Measurements from ENCODE around the gene OPRD1.
A peak's percentile ranks its signal among the peaks of the same experiment; 100 is the strongest.

The OPRD1 gene

GRCh38 chr1:28878796-28879195 lies 66.8 kb downstream of the OPRD1 start:
- no peaks in the 10 kb centered on the region for H3K27me3 ChIP-seq (ENCODE audit: control insufficient read depth, insufficient read depth, low read length)
- H3K4me1 ChIP-seq (ENCODE audit: control insufficient read depth, insufficient read depth, low read length), result peaks cover 17% of the 10 kb centered on the region
- H3K9me3 ChIP-seq (ENCODE audit: control insufficient read depth, low read length), result no peaks in the 10 kb centered on the region
- no peaks in the 10 kb centered on the region for H3K36me3 ChIP-seq (ENCODE audit: control insufficient read depth, insufficient read depth, low read length)
- H3K9ac ChIP-seq (ENCODE audit: low read length), result no peak overlapping the region
- H3K4me3 ChIP-seq (ENCODE audit: low read length), result no peak overlapping the region

- Histone ChIP-seq H3K27me3 (ENCODE audit: control insufficient read depth, insufficient read depth, low read length) (no peaks in the 10 kb centered on the region), H3K36me3 (ENCODE audit: control insufficient read depth, insufficient read depth, low read length) (no peaks in the 10 kb centered on the region), H3K4me3 (ENCODE audit: low read length) (no peak overlapping the region), H3K4me1 (ENCODE audit: control insufficient read depth, insufficient read depth, low read length) (peaks cover 38% of the 10 kb centered on the region), H3K9ac (ENCODE audit: low read length) (no peak overlapping the region), H3K9me3 (ENCODE audit: control insufficient read depth, low read length) (no peaks in the 10 kb centered on the region)
Measured at GRCh38 chr1:28882009-28882628, 70.1 kb downstream of the OPRD1 start.

- peaks cover 45% of the 10 kb centered on the region for H3K4me1 ChIP-seq (ENCODE audit: control insufficient read depth, insufficient read depth, low read length)
Measured at GRCh38 chr1:28883242-28883616, 71.3 kb downstream of the OPRD1 start.

GRCh38 chr1:28885472-28885877 lies 73.5 kb downstream of the OPRD1 start:
- H3K9ac ChIP-seq (ENCODE audit: low read length), result no peak overlapping the region

More at GRCh38 chr1:28883242-28883616, 71.3 kb downstream of the OPRD1 start:
- H3K4me3 ChIP-seq (ENCODE audit: low read length), result no peak overlapping the region
- no peaks in the 10 kb centered on the region for H3K36me3 ChIP-seq (ENCODE audit: control insufficient read depth, insufficient read depth, low read length)
- no peak overlapping the region for H3K9ac ChIP-seq (ENCODE audit: low read length)
- H3K27me3 ChIP-seq (ENCODE audit: control insufficient read depth, insufficient read depth, low read length), result no peaks in the 10 kb centered on the region
- H3K9me3 ChIP-seq (ENCODE audit: control insufficient read depth, low read length), result no peaks in the 10 kb centered on the region

GRCh38 chr1:28885977-28886730 lies 74.2 kb downstream of the OPRD1 start:
- H3K4me1 ChIP-seq (ENCODE audit: control insufficient read depth, insufficient read depth, low read length), result peaks cover 47% of the 10 kb centered on the region
- peak overlapping the region; percentile 95 for H3K9ac ChIP-seq (ENCODE audit: low read length)
- H3K36me3 ChIP-seq (ENCODE audit: control insufficient read depth, insufficient read depth, low read length), result no peaks in the 10 kb centered on the region
- no peaks in the 10 kb centered on the region for H3K27me3 ChIP-seq (ENCODE audit: control insufficient read depth, insufficient read depth, low read length)
- H3K4me3 ChIP-seq (ENCODE audit: low read length), result peak overlapping the region; percentile 65
- no peaks in the 10 kb centered on the region for H3K9me3 ChIP-seq (ENCODE audit: control insufficient read depth, low read length)

More at GRCh38 chr1:28885472-28885877, 73.5 kb downstream of the OPRD1 start:
- Histone ChIP-seq H3K4me3 (ENCODE audit: low read length) (no peak overlapping the region), H3K27me3 (ENCODE audit: control insufficient read depth, insufficient read depth, low read length) (no peaks in the 10 kb centered on the region), H3K9me3 (ENCODE audit: control insufficient read depth, low read length) (no peaks in the 10 kb centered on the region), H3K36me3 (ENCODE audit: control insufficient read depth, insufficient read depth, low read length) (no peaks in the 10 kb centered on the region), H3K4me1 (ENCODE audit: control insufficient read depth, insufficient read depth, low read length) (peaks cover 47% of the 10 kb centered on the region)

- Histone ChIP-seq H3K9ac (ENCODE audit: low read length) (peak overlapping the region; percentile 95), H3K4me1 (ENCODE audit: control insufficient read depth, insufficient read depth, low read length) (peaks cover 47% of the 10 kb centered on the region), H3K27me3 (ENCODE audit: control insufficient read depth, insufficient read depth, low read length) (no peaks in the 10 kb centered on the region), H3K4me3 (ENCODE audit: low read length) (peak overlapping the region; percentile 65), H3K9me3 (ENCODE audit: control insufficient read depth, low read length) (no peaks in the 10 kb centered on the region), H3K36me3 (ENCODE audit: control insufficient read depth, insufficient read depth, low read length) (no peaks in the 10 kb centered on the region)
Measured at GRCh38 chr1:28886731-28887418, 74.9 kb downstream of the OPRD1 start.

GRCh38 chr1:28887419-28887834 lies 75.5 kb downstream of the OPRD1 start:
- Histone ChIP-seq H3K4me1 (ENCODE audit: control insufficient read depth, insufficient read depth, low read length) (peaks cover 42% of the 10 kb centered on the region), H3K27me3 (ENCODE audit: control insufficient read depth, insufficient read depth, low read length) (no peaks in the 10 kb centered on the region), H3K36me3 (ENCODE audit: control insufficient read depth, insufficient read depth, low read length) (no peaks in the 10 kb centered on the region)

GRCh38 chr1:28887835-28888682 lies 76.1 kb downstream of the OPRD1 start:
- Histone ChIP-seq H3K9ac (ENCODE audit: low read length) (peak overlapping the region; percentile 95), H3K4me3 (ENCODE audit: low read length) (peak overlapping the region; percentile 65), H3K4me1 (ENCODE audit: control insufficient read depth, insufficient read depth, low read length) (peaks cover 42% of the 10 kb centered on the region), H3K9me3 (ENCODE audit: control insufficient read depth, low read length) (no peaks in the 10 kb centered on the region), H3K36me3 (ENCODE audit: control insufficient read depth, insufficient read depth, low read length) (no peaks in the 10 kb centered on the region), H3K27me3 (ENCODE audit: control insufficient read depth, insufficient read depth, low read length) (no peaks in the 10 kb centered on the region)

More at GRCh38 chr1:28887419-28887834, 75.5 kb downstream of the OPRD1 start:
- Histone ChIP-seq H3K4me3 (ENCODE audit: low read length) (peak overlapping the region; percentile 65), H3K9ac (ENCODE audit: low read length) (peak overlapping the region; percentile 95), H3K9me3 (ENCODE audit: control insufficient read depth, low read length) (no peaks in the 10 kb centered on the region)

- Histone ChIP-seq H3K27me3 (ENCODE audit: control insufficient read depth, insufficient read depth, low read length) (no peaks in the 10 kb centered on the region), H3K9ac (ENCODE audit: low read length) (no peak overlapping the region), H3K9me3 (ENCODE audit: control insufficient read depth, low read length) (no peaks in the 10 kb centered on the region), H3K36me3 (ENCODE audit: control insufficient read depth, insufficient read depth, low read length) (no peaks in the 10 kb centered on the region), H3K4me1 (ENCODE audit: control insufficient read depth, insufficient read depth, low read length) (peaks cover 34% of the 10 kb centered on the region), H3K4me3 (ENCODE audit: low read length) (no peak overlapping the region)
Measured at GRCh38 chr1:28888915-28889314, 76.9 kb downstream of the OPRD1 start.

- H3K27me3 ChIP-seq (ENCODE audit: control insufficient read depth, insufficient read depth, low read length), result no peaks in the 10 kb centered on the region
- no peak overlapping the region for H3K4me3 ChIP-seq (ENCODE audit: low read length)
- H3K36me3 ChIP-seq (ENCODE audit: control insufficient read depth, insufficient read depth, low read length), result no peaks in the 10 kb centered on the region
- peaks cover 30% of the 10 kb centered on the region for H3K4me1 ChIP-seq (ENCODE audit: control insufficient read depth, insufficient read depth, low read length)
- no peak overlapping the region for H3K9ac ChIP-seq (ENCODE audit: low read length)
- H3K9me3 ChIP-seq (ENCODE audit: control insufficient read depth, low read length), result no peaks in the 10 kb centered on the region
Measured at GRCh38 chr1:28889357-28889756, 77.4 kb downstream of the OPRD1 start.

- Histone ChIP-seq H3K36me3 (ENCODE audit: control insufficient read depth, insufficient read depth, low read length) (no peaks in the 10 kb centered on the region), H3K4me1 (ENCODE audit: control insufficient read depth, insufficient read depth, low read length) (peaks cover 21% of the 10 kb centered on the region), H3K4me3 (ENCODE audit: low read length) (no peak overlapping the region), H3K27me3 (ENCODE audit: control insufficient read depth, insufficient read depth, low read length) (no peaks in the 10 kb centered on the region), H3K9ac (ENCODE audit: low read length) (no peak overlapping the region), H3K9me3 (ENCODE audit: control insufficient read depth, low read length) (no peaks in the 10 kb centered on the region)
Measured at GRCh38 chr1:28890435-28890834, 78.5 kb downstream of the OPRD1 start.
